ENCODE results near the gene UFD1. TPM values are rescaled to one million over a fixed set of nuclear protein-coding genes. Genes with fewer than 3 reads are reported as not detected.

UFD1 gene
- total RNA-seq, 1 experiment from 2014 or later: 74.4 TPM

GRCh38 chr22:19469421-19469820, 9.6 kb downstream of the UFD1 start:
- Histone ChIP-seq H2BK5ac (ENCODE audit: insufficient read length, low read length) (no peak overlapping the region), H2BK15ac (ENCODE audit: low read depth, low read length) (no peak overlapping the region), H3K14ac (ENCODE audit: insufficient read depth, low read length) (no peak overlapping the region), H2BK20ac (ENCODE audit: low read depth, low read length, poor library complexity, severe bottlenecking) (no peak overlapping the region), H3K23ac (ENCODE audit: insufficient read length, low read depth, low read length) (no peak overlapping the region), H3K4me1 (ENCODE audit: insufficient read depth, low read length) (no peaks in the 10 kb centered on the region), H4K91ac (ENCODE audit: insufficient read length, low read depth, low read length) (no peak overlapping the region), H2BK120ac (ENCODE audit: low read depth, low read length, poor library complexity, severe bottlenecking) (no peak overlapping the region), H3K9ac (ENCODE audit: extremely low read depth, insufficient read length, low read length) (no peak overlapping the region), H2BK12ac (ENCODE audit: insufficient read length, low read depth, low read length) (no peak overlapping the region), H4K8ac (replicated peaks; ENCODE audit: insufficient read length, low read depth, low read length) (no peak overlapping the region), H3K79me2 (ENCODE audit: insufficient read depth, low read length) (no peaks in the 10 kb centered on the region), H3K79me1 (ENCODE audit: insufficient read depth, low read depth, low read length, poor library complexity, severe bottlenecking) (peaks cover 3% of the 10 kb centered on the region), H3K23me2 (ENCODE audit: insufficient read length, low read depth, low read length, poor library complexity, severe bottlenecking) (no peaks in the 10 kb centered on the region), H3K56ac (ENCODE audit: insufficient read length, low read depth, low read length) (no peak overlapping the region), H4K20me1 (ENCODE audit: control insufficient read depth, insufficient read depth, insufficient read length) (no peaks in the 10 kb centered on the region), H3K4ac (ENCODE audit: low read depth, low read length) (no peak overlapping the region), H3K9me3 (ENCODE audit: control insufficient read depth, low read depth, low read length) (no peaks in the 10 kb centered on the region), H3K4me2 (ENCODE audit: insufficient read depth, insufficient read length, low read length) (no peak overlapping the region), H3K27me3 (ENCODE audit: insufficient read depth, low read length) (no peaks in the 10 kb centered on the region), H2AFZ (ENCODE audit: low read length) (no peak overlapping the region), H4K5ac (ENCODE audit: insufficient read length, low read depth, low read length) (no peak overlapping the region), H3K27ac (ENCODE audit: insufficient read length, low read depth, low read length) (no peak overlapping the region), H3T11ph (ENCODE audit: low read length) (no peak overlapping the region), H3K18ac (ENCODE audit: insufficient read length, low read depth, low read length) (no peak overlapping the region), H2AK5ac (ENCODE audit: insufficient read length, low read length) (no peak overlapping the region)
- H3K36me3 Mint-ChIP-seq (ENCODE audit: insufficient read depth in 1 of 3, low read depth in 3 of 3): peaks cover 49 to 94% (median 84%) of the 10 kb centered on the region in 3 experiments; a peak in 6 of 7 replicates
- no peak overlapping the region for H3K4me3 Mint-ChIP-seq
- no peaks in the 10 kb centered on the region for H3K27me3 Mint-ChIP-seq (ENCODE audit: low read depth)
- no peak for DNase-seq
- H3K27ac Mint-ChIP-seq: no peak overlapping the region
- no peak for TF ChIP-seq CTCF (conservative IDR thresholded peaks at IDR 0.05)
- no peaks in the 10 kb centered on the region; a peak in 1 of 5 replicates for H3K9me3 Mint-ChIP-seq
- no CpG with 5 or more reads among the region's 7 CpGs for WGBS (ENCODE audit: extremely low coverage, insufficient read length, low lambda C conversion rate)
- H3K4me1 Mint-ChIP-seq: no peaks in the 10 kb centered on the region

Data from H9 (cell line).